ENCODE results near the gene RETN. TPM values are rescaled to one million over a fixed set of nuclear protein-coding genes. Genes with fewer than 3 reads are reported as not detected.

RETN gene
- total and polyA plus RNA-seq, 8 donors: 2.2 to 5.9 TPM; not detected in 6

- Histone ChIP-seq H3K4me3 (peak overlapping the region; percentile 73 to 97 (median 83)), H3K36me3 (peaks cover 0 to 11% (median 0%) of the 10 kb centered on the region in 3 donors), H3K9me3 (no peaks in the 10 kb centered on the region), H3K4me1 (peaks cover 11 to 16% (median 16%) of the 10 kb centered on the region in 3 donors), H3K27ac (peak overlapping the region; percentile 44 to 73 (median 63)), H3K27me3 (no peaks in the 10 kb centered on the region)
- TF ChIP-seq CTCF (IDR thresholded peaks at IDR 0.05): no peak
- no peak for DNase-seq
- FAIRE-seq: no peak
- WGBS, 2 donors: 2 to 3% methylated on average over 15 of the region's 15 CpGs
- intact Hi-C loops (cut with DNase I): no loop called here
- ATAC-seq: no peak
Observed at GRCh38 chr19:7628589-7629311, 40.1 kb upstream of the RETN start.

GRCh38 chr19:7629347-7630054 lies 39.3 kb upstream of the RETN start, which contains the start of the genes PET100 and XAB2:
Gene PET100, plus strand, starts transcription at chr19:7629793. Its CDS starts 41 bp downstream, at chr19:7629834.
Gene XAB2, minus strand, starts transcription at chr19:7629545. Its CDS starts 18 bp downstream, at chr19:7629527.
- no peaks in the 10 kb centered on the region for H3K9me3 ChIP-seq
- TF ChIP-seq CTCF (IDR thresholded peaks at IDR 0.05): no peak
- intact Hi-C loops (cut with DNase I): no loop called here
- peak within 1 kb of the TSS; percentile 73 to 97 (median 83) for H3K4me3 ChIP-seq
- peak; percentile 93 to 98 (median 96) for DNase-seq
- WGBS, 2 donors: 0% methylated on average over 40 of the region's 40 CpGs
- H3K27me3 ChIP-seq: no peaks in the 10 kb centered on the region
- peak; percentile 99 for FAIRE-seq
- H3K27ac ChIP-seq: peak within 1 kb of the TSS; percentile 44 to 73 (median 63)
- ATAC-seq: peak; percentile 97 to 98 (median 97)
- H3K36me3 ChIP-seq: peaks cover 0 to 7% (median 0%) of the 10 kb centered on the region in 3 donors
- peaks cover 11 to 16% (median 16%) of the 10 kb centered on the region in 3 donors for H3K4me1 ChIP-seq

- peak in 1 of 6 donors; percentile 58 for DNase-seq
- no peak for ATAC-seq
- TF ChIP-seq CTCF (IDR thresholded peaks at IDR 0.05): no peak
- no peaks in the 10 kb centered on the region for H3K36me3 ChIP-seq
- WGBS, 2 donors: 84 to 90% methylated on average over 12 of the region's 12 CpGs
- intact Hi-C loops (cut with DNase I): no loop called here
- no peak for FAIRE-seq
- no peaks in the 10 kb centered on the region for H3K9me3 ChIP-seq
- peaks cover 11 to 19% (median 16%) of the 10 kb centered on the region in 3 donors for H3K4me1 ChIP-seq
- H3K27me3 ChIP-seq: no peaks in the 10 kb centered on the region
- no peak overlapping the region for H3K4me3 ChIP-seq
- H3K27ac ChIP-seq: no peak overlapping the region
Observed at GRCh38 chr19:7631577-7631976, 37.3 kb upstream of the RETN start.

- DNase-seq (peak in 1 of 6 donors; percentile 83), FAIRE-seq (no peak), ATAC-seq (no peak)
- TF ChIP-seq CTCF (IDR thresholded peaks at IDR 0.05): no peak
- Histone ChIP-seq H3K27me3 (no peaks in the 10 kb centered on the region), H3K27ac (no peak overlapping the region), H3K4me1 (peaks cover 11 to 20% (median 16%) of the 10 kb centered on the region in 3 donors), H3K4me3 (no peak overlapping the region), H3K36me3 (no peaks in the 10 kb centered on the region), H3K9me3 (no peaks in the 10 kb centered on the region)
- intact Hi-C loops (cut with DNase I): no loop called here
- WGBS, 2 donors: 85 to 90% methylated on average over 40 of the region's 40 CpGs
Observed at GRCh38 chr19:7632340-7633203, 36.3 kb upstream of the RETN start.
